ENCODE results near the gene FSD1.
"Not testable (repeated sequence)": the region's sequence is repeated elsewhere in the genome, so short reads cannot be mapped to it uniquely, and the experiment has no call there.

DNA sequence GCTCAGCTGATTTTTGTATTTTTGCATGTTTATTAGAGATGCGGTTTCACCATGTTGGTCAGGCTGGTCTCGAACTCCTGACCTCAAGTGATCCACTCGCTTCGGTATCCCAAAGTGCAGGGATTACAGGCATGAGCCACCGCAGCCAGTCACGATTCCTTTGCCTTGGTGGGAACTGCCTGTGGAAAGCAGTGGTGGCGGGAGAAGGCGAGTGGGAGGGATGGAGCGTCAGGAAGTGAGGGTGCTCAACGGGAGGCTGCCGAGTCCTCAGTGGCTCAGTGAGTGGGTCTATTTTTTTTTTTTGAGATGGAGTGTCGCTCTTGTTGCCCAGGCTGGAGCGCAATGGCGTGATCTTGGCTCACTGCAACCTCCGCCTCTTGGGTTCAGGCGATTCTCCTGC lies 44.8 kb downstream of the FSD1 start:
- TF ChIP-seq, protein P1, sequence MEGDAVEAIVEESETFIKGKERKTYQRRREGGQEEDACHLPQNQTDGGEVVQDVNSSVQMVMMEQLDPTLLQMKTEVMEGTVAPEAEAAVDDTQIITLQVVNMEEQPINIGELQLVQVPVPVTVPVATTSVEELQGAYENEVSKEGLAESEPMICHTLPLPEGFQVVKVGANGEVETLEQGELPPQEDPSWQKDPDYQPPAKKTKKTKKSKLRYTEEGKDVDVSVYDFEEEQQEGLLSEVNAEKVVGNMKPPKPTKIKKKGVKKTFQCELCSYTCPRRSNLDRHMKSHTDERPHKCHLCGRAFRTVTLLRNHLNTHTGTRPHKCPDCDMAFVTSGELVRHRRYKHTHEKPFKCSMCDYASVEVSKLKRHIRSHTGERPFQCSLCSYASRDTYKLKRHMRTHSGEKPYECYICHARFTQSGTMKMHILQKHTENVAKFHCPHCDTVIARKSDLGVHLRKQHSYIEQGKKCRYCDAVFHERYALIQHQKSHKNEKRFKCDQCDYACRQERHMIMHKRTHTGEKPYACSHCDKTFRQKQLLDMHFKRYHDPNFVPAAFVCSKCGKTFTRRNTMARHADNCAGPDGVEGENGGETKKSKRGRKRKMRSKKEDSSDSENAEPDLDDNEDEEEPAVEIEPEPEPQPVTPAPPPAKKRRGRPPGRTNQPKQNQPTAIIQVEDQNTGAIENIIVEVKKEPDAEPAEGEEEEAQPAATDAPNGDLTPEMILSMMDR (IDR thresholded peaks at IDR 0.05; ENCODE audit: low read length) = not testable (repeated sequence)
- TF ChIP-seq EZH2 (IDR thresholded peaks at IDR 0.05; ENCODE audit: borderline replicate concordance, low read length) = not testable (repeated sequence)

Measured in OCI-LY1 (cell line).